Measurements from ENCODE around the gene HMX3. TPM values are rescaled to one million over a fixed set of nuclear protein-coding genes. Genes with fewer than 3 reads are reported as not detected.

Gene HMX3
- total RNA-seq, 4 donors from 2014 or later, result 1.3 TPM; not detected in 3

DNA sequence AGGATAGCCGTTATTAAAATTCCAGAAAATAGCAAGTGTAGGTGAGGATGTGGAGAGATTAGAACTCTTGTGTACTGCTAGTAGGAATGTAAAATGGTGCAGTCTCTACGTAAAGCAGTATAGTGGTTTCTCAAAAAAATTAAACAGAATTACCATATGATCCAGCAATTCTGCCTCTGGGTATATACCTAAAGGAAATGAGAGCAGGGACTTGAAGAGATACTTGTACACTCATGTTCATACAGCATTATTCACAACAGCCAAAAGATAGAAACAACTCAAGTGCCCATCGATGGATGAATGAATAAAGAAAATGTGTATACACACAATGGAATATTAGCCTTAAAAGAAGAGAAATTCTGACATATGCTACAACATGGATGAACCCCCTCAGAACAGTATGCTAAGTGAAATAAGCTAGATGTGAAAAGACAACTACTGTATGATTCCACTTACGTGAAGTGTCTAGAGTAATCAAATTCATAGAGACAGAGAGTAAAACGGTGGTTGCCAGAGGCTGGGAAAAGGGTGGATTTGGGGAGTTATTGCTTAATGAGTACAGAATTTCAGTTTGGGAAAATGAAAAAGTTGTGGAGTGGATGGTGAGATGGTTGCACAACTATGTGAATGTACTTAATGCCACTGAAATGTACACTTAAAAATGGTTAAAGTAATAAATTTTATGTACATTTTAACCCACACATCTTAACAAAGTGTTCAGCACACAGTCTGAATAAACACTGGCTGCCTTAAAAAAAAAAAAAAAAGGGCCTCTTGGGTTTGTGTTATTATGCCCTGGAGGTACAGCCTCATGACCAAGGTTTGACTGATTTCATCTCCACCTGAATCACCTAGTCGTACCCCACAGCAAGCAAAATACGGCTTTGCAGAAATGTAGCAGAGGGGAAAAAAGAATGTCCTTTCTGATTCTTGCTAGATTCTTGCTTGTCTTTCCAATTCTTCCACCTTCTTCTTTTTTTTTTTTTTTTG is 44.6 kb downstream of the HMX3 start:
- DNase-seq (ENCODE audit: low spot score) (no peak), ATAC-seq (ENCODE audit: low FRiP score) (no peak)
- TF ChIP-seq, protein P1, sequence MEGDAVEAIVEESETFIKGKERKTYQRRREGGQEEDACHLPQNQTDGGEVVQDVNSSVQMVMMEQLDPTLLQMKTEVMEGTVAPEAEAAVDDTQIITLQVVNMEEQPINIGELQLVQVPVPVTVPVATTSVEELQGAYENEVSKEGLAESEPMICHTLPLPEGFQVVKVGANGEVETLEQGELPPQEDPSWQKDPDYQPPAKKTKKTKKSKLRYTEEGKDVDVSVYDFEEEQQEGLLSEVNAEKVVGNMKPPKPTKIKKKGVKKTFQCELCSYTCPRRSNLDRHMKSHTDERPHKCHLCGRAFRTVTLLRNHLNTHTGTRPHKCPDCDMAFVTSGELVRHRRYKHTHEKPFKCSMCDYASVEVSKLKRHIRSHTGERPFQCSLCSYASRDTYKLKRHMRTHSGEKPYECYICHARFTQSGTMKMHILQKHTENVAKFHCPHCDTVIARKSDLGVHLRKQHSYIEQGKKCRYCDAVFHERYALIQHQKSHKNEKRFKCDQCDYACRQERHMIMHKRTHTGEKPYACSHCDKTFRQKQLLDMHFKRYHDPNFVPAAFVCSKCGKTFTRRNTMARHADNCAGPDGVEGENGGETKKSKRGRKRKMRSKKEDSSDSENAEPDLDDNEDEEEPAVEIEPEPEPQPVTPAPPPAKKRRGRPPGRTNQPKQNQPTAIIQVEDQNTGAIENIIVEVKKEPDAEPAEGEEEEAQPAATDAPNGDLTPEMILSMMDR (IDR thresholded peaks at IDR 0.05), result no peak

DNA sequence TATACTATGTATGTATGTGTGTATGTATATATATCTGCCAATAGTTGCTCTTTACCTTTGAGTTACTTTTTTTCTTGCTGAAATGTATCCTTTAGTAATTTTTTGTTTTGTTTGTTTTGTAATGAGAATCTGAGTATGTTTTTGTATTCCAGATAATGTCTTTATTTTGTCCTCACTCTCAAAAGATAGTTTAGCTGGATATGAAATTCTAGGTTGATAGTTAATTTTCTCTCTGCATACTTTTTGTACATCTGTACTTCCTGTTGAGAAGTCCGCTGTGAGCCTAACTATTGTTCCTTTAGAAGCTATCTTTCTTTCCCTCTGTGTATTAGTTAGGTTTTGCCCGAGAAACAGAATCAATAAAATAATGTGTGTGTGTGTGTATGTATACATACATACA is 48.0 kb downstream of the HMX3 start:
- TF ChIP-seq, protein P1 (IDR thresholded peaks at IDR 0.05), result no peak
- no peak for ATAC-seq (ENCODE audit: low FRiP score)
- no peak for DNase-seq (ENCODE audit: low spot score)

DNA sequence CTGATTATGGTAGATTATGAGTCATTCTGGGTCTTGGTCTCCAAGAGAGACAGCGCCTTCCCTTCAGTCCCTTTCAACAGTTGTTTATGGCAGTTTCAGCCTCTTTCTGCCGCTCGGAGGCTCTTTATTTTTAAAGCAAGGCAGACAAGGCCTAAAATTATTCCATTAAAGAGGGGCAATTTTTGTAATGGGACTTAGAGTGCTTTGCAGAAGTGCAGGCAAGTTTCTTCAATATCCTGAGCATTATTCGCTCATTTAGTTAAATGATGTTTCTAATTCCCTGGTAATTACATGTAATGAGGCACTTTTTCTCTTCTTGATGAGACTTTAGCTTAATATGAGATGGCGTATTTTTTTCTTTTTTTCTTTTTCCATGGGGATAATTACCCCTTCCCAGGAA is 52.0 kb downstream of the HMX3 start:
- DNase-seq (ENCODE audit: low spot score) (no peak), ATAC-seq (ENCODE audit: low FRiP score) (no peak)
- TF ChIP-seq, protein P1 (IDR thresholded peaks at IDR 0.05), result no peak

Other genes starting within 250 kb of the HMX3 start
- gene FAM24A, start 225.4 kb upstream of the HMX3 start, total RNA-seq, result not detected
- gene C10orf88, start 181.7 kb upstream of the HMX3 start, total RNA-seq, result 10 to 100 TPM in 1 of 4 donors, 1 to 10 TPM in 3; 3.8 to 16.7 (median 5.2) TPM
- gene PSTK, start 155.6 kb upstream of the HMX3 start, total RNA-seq, result 1 to 10 TPM; 1.1 to 2.8 (median 1.6) TPM
- 10 to 100 TPM in 2 of 4 donors, 1 to 10 TPM in 2; 5.3 to 15.4 (median 10.2) TPM for gene IKZF5, start 127.2 kb upstream of the HMX3 start, total RNA-seq
- 10 to 100 TPM in 3 of 4 donors, 1 to 10 TPM in 1; 8.6 to 17.2 (median 12.8) TPM for gene ACADSB, start 127.0 kb upstream of the HMX3 start, total RNA-seq
- gene HMX2, start 12.2 kb downstream of the HMX3 start, total RNA-seq, result not detected
- gene BUB3, start 18.4 kb downstream of the HMX3 start, total RNA-seq, result 10 to 100 TPM; 66.6 to 94.9 (median 84.3) TPM

Data from omental fat pad (tissue), 4 donors.